ENCODE measurements around the gene GADD45B.

GRCh38 chr19:2426611-2427428 is 49.1 kb upstream of the GADD45B start:
- TF ChIP-seq CTCF (IDR thresholded peaks at IDR 0.05) (no peak), POLR2A (IDR thresholded peaks at IDR 0.05) (no peak)

Data from tibial nerve (tissue), 3 donors.